HepG2 (cell line): ENCODE results near the gene ANKRD65. TPM values are rescaled to one million over a fixed set of nuclear protein-coding genes. Genes with fewer than 3 reads are reported as not detected.

ENCODE experiments used
- ARNT2 ChIP-seq: sonication (generic); formaldehyde crosslinking; IDR thresholded peaks from 2 replicates; pipeline ENCODE4 v1.8.0; 2022; ENCODE audit warnings: mild to moderate bottlenecking, low read depth, missing genetic modification reagents, moderate library complexity
- CBX5 ChIP-seq: sonication (generic); formaldehyde crosslinking; IDR thresholded peaks from 2 replicates; pipeline ENCODE4 v1.4.0; 2020; ENCODE audit warnings: missing genetic modification reagents, borderline replicate concordance
- HNRNPK ChIP-seq: fragments of 200-400 bp; formaldehyde crosslinking; IDR thresholded peaks from 2 replicates; pipeline ENCODE4 v1.6.1; 2018; ENCODE audit warnings: low read length, low read depth, moderate library complexity, mild to moderate bottlenecking; ENCODE audit not compliant: poor library complexity, severe bottlenecking
- ISX ChIP-seq: sonication (generic); formaldehyde crosslinking; conservative IDR thresholded peaks from 2 replicates; pipeline ENCODE4 v1.5.0; 2020; ENCODE audit warnings: missing genetic modification reagents
- JUN ChIP-seq: sonication (generic); formaldehyde crosslinking; IDR thresholded peaks from 2 replicates; pipeline ENCODE4 v1.4.0; 2020; ENCODE audit warnings: mild to moderate bottlenecking, missing genetic modification reagents
- KDM2A ChIP-seq: sonication (generic); formaldehyde crosslinking; IDR thresholded peaks from 2 replicates; pipeline ENCODE4 v1.4.0; 2020; ENCODE audit warnings: low read depth, missing genetic modification reagents, borderline replicate concordance
- KDM3A ChIP-seq: IDR thresholded peaks from 2 replicates; pipeline ENCODE4 v1.6.1; 2018; ENCODE audit warnings: low read depth, missing compliant biosample characterization
- KDM6A ChIP-seq: IDR thresholded peaks from 2 replicates; pipeline ENCODE4 v1.6.1; 2016; ENCODE audit warnings: low read depth
- MYC ChIP-seq: sonication (generic); formaldehyde crosslinking; IDR thresholded peaks from 2 replicates; pipeline ENCODE4 v1.9.0; 2021; ENCODE audit warnings: missing genetic modification reagents, borderline replicate concordance
- NCOA1 ChIP-seq: sonication (generic); formaldehyde crosslinking; IDR thresholded peaks from 2 replicates; pipeline ENCODE4 v1.9.0; 2021; ENCODE audit warnings: missing genetic modification reagents
- NFE2L1 ChIP-seq: sonication (generic); formaldehyde crosslinking; IDR thresholded peaks from 2 replicates; pipeline ENCODE4 v1.4.0; 2020; ENCODE audit warnings: missing genetic modification reagents, mild to moderate bottlenecking, borderline replicate concordance
- RARA ChIP-seq: IDR thresholded peaks from 2 replicates; pipeline ENCODE4 v1.6.1; 2016; ENCODE audit warnings: missing genetic modification reagents, missing compliant biosample characterization
- RBFOX2 ChIP-seq: fragments of 200-400 bp; formaldehyde crosslinking; IDR thresholded peaks from 2 replicates; pipeline ENCODE4 v1.6.1; 2017; ENCODE audit warnings: low read depth, mild to moderate bottlenecking, low read length
- ZNF101 ChIP-seq: sonication (generic); formaldehyde crosslinking; IDR thresholded peaks from 2 replicates; pipeline ENCODE4 v1.4.0; 2020; ENCODE audit warnings: mild to moderate bottlenecking, low read depth, missing genetic modification reagents, borderline replicate concordance
- polyA plus RNA-seq, 8 experiments: library from polyadenylated mRNA; depleted of rRNA in 3 of 8; stranded (reverse) in 7 of 8; unstranded in 1 of 8; fragments of >200 nt; fragmentation: Illumina TruSeq in 4 of 8; extraction: Trizol in 4 of 8; gene quantifications; 2 replicates each; pipeline versions ENCODE4 v1.2.1 to v1.2.3, GENCODE V29; 2011 to 2016; ENCODE audit warnings: low read depth in 4 of 8, missing spikeins in 1 of 8, mixed read lengths in 1 of 8; ENCODE audit not compliant: insufficient read depth in 1 of 8
- total RNA-seq, 5 experiments: library from RNA; depleted of rRNA; stranded (reverse); fragments of >200 nt; fragmentation: Illumina TruSeq; extraction: Trizol; gene quantifications; 2 replicates each; pipeline ENCODE4 v1.2.3, GENCODE V29; 2016; ENCODE audit warnings: low read depth in 1 of 5
- TF ChIP-seq, protein P1 (sequence below): sonication (generic); formaldehyde crosslinking; IDR thresholded peaks from 2 replicates; pipeline ENCODE4 v1.8.1; 2022; ENCODE audit warnings: low read depth, mild to moderate bottlenecking, missing genetic modification reagents
- TF ChIP-seq, protein P2 (sequence below): sonication (generic); formaldehyde crosslinking; IDR thresholded peaks from 2 replicates; pipeline ENCODE4 v1.8.0; 2022; ENCODE audit warnings: mild to moderate bottlenecking, missing genetic modification reagents; ENCODE audit not compliant: insufficient replicate concordance
- TF ChIP-seq, protein P3 (sequence below): sonication (generic); formaldehyde crosslinking; IDR thresholded peaks from 2 replicates; pipeline ENCODE4 v1.5.0; 2020; ENCODE audit warnings: missing genetic modification reagents
- TF ChIP-seq, protein P4 (sequence below): sonication (generic); formaldehyde crosslinking; IDR thresholded peaks from 2 replicates; pipeline ENCODE4 v1.8.1; 2023; ENCODE audit warnings: mild to moderate bottlenecking, missing genetic modification reagents
- TF ChIP-seq, protein P5 (sequence below): sonication (generic); formaldehyde crosslinking; IDR thresholded peaks from 2 replicates; pipeline ENCODE4 v1.4.0; 2020; ENCODE audit warnings: mild to moderate bottlenecking, missing genetic modification reagents

The ANKRD65 gene
- total and polyA plus RNA-seq, 2 of the 13 experiments (the other 11 are each of a cell fraction or from before 2014, with no cell fraction given): 12.1 to 30.1 TPM

GRCh38 chr1:1434131-1434823, 13.2 kb upstream of the ANKRD65 start (continued):
- TF ChIP-seq, protein P1, sequence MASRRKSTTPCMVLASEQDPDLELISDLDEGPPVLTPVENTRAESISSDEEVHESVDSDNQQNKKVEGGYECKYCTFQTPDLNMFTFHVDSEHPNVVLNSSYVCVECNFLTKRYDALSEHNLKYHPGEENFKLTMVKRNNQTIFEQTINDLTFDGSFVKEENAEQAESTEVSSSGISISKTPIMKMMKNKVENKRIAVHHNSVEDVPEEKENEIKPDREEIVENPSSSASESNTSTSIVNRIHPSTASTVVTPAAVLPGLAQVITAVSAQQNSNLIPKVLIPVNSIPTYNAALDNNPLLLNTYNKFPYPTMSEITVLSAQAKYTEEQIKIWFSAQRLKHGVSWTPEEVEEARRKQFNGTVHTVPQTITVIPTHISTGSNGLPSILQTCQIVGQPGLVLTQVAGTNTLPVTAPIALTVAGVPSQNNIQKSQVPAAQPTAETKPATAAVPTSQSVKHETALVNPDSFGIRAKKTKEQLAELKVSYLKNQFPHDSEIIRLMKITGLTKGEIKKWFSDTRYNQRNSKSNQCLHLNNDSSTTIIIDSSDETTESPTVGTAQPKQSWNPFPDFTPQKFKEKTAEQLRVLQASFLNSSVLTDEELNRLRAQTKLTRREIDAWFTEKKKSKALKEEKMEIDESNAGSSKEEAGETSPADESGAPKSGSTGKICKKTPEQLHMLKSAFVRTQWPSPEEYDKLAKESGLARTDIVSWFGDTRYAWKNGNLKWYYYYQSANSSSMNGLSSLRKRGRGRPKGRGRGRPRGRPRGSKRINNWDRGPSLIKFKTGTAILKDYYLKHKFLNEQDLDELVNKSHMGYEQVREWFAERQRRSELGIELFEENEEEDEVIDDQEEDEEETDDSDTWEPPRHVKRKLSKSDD: no peak
- TF ChIP-seq ARNT2 (CRISPR knock-in tag) (0 out of 2 replicates have a peak, but pooled peaks have one; percentile 57), RARA (CRISPR knock-in tag) (peak; percentile 39), NCOA1 (CRISPR knock-in tag) (no peak), MYC (CRISPR knock-in tag) (no peak), ZNF101 (no peak), NFE2L1 (no peak), KDM3A (CRISPR knock-in tag) (peak; percentile 34; the same call in 1 of the 2 replicates), KDM2A (CRISPR knock-in tag) (no peak), CBX5 (no peak), ISX (CRISPR knock-in tag) (no peak), KDM6A (no peak), JUN (CRISPR knock-in tag) (no peak), HNRNPK (peak; percentile 10), RBFOX2 (peak; percentile 88)
- TF ChIP-seq, protein P2, sequence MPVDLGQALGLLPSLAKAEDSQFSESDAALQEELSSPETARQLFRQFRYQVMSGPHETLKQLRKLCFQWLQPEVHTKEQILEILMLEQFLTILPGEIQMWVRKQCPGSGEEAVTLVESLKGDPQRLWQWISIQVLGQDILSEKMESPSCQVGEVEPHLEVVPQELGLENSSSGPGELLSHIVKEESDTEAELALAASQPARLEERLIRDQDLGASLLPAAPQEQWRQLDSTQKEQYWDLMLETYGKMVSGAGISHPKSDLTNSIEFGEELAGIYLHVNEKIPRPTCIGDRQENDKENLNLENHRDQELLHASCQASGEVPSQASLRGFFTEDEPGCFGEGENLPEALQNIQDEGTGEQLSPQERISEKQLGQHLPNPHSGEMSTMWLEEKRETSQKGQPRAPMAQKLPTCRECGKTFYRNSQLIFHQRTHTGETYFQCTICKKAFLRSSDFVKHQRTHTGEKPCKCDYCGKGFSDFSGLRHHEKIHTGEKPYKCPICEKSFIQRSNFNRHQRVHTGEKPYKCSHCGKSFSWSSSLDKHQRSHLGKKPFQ (CRISPR knock-in tag): peak; percentile 61
- TF ChIP-seq, protein P3, sequence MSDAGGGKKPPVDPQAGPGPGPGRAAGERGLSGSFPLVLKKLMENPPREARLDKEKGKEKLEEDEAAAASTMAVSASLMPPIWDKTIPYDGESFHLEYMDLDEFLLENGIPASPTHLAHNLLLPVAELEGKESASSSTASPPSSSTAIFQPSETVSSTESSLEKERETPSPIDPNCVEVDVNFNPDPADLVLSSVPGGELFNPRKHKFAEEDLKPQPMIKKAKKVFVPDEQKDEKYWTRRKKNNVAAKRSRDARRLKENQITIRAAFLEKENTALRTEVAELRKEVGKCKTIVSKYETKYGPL (CRISPR knock-in tag): no peak
- TF ChIP-seq, protein P4, sequence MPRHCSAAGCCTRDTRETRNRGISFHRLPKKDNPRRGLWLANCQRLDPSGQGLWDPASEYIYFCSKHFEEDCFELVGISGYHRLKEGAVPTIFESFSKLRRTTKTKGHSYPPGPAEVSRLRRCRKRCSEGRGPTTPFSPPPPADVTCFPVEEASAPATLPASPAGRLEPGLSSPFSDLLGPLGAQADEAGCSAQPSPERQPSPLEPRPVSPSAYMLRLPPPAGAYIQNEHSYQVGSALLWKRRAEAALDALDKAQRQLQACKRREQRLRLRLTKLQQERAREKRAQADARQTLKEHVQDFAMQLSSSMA (CRISPR knock-in tag): no peak
- TF ChIP-seq, protein P5, sequence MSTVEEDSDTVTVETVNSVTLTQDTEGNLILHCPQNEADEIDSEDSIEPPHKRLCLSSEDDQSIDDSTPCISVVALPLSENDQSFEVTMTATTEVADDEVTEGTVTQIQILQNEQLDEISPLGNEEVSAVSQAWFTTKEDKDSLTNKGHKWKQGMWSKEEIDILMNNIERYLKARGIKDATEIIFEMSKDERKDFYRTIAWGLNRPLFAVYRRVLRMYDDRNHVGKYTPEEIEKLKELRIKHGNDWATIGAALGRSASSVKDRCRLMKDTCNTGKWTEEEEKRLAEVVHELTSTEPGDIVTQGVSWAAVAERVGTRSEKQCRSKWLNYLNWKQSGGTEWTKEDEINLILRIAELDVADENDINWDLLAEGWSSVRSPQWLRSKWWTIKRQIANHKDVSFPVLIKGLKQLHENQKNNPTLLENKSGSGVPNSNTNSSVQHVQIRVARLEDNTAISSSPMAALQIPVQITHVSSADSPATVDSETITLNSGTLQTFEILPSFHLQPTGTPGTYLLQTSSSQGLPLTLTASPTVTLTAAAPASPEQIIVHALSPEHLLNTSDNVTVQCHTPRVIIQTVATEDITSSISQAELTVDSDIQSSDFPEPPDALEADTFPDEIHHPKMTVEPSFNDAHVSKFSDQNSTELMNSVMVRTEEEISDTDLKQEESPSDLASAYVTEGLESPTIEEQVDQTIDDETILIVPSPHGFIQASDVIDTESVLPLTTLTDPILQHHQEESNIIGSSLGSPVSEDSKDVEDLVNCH (CRISPR knock-in tag): no peak
